HG03460 (cell line): ENCODE results near the gene SETD2.
A peak's percentile ranks its signal among the peaks of the same experiment; 100 is the strongest.

Source experiments
- ATAC-seq: cut with Tn5 transposase; IDR thresholded peaks from one replicate; pipeline ENCODE4 v1.9.1; 2021; ENCODE audit not compliant: unreplicated experiment

SETD2 gene

GRCh38 chr3:47012342-47013230 lies 151.3 kb downstream of the SETD2 start:
- ATAC-seq: no peak

- no peak for ATAC-seq
Observed at GRCh38 chr3:47011371-47011770, 152.5 kb downstream of the SETD2 start.

GRCh38 chr3:47010910-47011309 lies 153.0 kb downstream of the SETD2 start:
- ATAC-seq: no peak

GRCh38 chr3:47010111-47010712 lies 153.7 kb downstream of the SETD2 start:
- ATAC-seq: no peak

- peak; percentile 80 for ATAC-seq
Observed at GRCh38 chr3:47009225-47010110, 154.4 kb downstream of the SETD2 start.

GRCh38 chr3:47008851-47009224 lies 155.1 kb downstream of the SETD2 start:
- ATAC-seq: no peak

GRCh38 chr3:47008234-47008796 lies 155.6 kb downstream of the SETD2 start:
- no peak for ATAC-seq

GRCh38 chr3:47007482-47008233 lies 156.3 kb downstream of the SETD2 start:
- ATAC-seq: no peak

GRCh38 chr3:47007001-47007400 lies 156.9 kb downstream of the SETD2 start:
- no peak for ATAC-seq

- ATAC-seq: no peak
Observed at GRCh38 chr3:47006145-47006651, 157.7 kb downstream of the SETD2 start.

- ATAC-seq: no peak
Observed at GRCh38 chr3:47005212-47006144, 158.4 kb downstream of the SETD2 start.

- ATAC-seq: no peak
Observed at GRCh38 chr3:47004369-47005211, 159.3 kb downstream of the SETD2 start.

- ATAC-seq: no peak
Observed at GRCh38 chr3:47003461-47004368, 160.2 kb downstream of the SETD2 start.

GRCh38 chr3:47003056-47003410 lies 160.9 kb downstream of the SETD2 start:
- ATAC-seq: no peak

GRCh38 chr3:47002171-47003055 lies 161.5 kb downstream of the SETD2 start:
- no peak for ATAC-seq

GRCh38 chr3:47001731-47002170 lies 162.2 kb downstream of the SETD2 start:
- no peak for ATAC-seq
